ENCODE results near the gene SPDEF.

Gene SPDEF

GRCh38 chr6:34570066-34570833 is 14.1 kb upstream of the SPDEF start:
- H3K4me3 ChIP-seq (ENCODE audit: low read depth, low read length) = no peak overlapping the region
- no peak for DNase-seq (ENCODE audit: low read depth)
- TF ChIP-seq, protein P1, sequence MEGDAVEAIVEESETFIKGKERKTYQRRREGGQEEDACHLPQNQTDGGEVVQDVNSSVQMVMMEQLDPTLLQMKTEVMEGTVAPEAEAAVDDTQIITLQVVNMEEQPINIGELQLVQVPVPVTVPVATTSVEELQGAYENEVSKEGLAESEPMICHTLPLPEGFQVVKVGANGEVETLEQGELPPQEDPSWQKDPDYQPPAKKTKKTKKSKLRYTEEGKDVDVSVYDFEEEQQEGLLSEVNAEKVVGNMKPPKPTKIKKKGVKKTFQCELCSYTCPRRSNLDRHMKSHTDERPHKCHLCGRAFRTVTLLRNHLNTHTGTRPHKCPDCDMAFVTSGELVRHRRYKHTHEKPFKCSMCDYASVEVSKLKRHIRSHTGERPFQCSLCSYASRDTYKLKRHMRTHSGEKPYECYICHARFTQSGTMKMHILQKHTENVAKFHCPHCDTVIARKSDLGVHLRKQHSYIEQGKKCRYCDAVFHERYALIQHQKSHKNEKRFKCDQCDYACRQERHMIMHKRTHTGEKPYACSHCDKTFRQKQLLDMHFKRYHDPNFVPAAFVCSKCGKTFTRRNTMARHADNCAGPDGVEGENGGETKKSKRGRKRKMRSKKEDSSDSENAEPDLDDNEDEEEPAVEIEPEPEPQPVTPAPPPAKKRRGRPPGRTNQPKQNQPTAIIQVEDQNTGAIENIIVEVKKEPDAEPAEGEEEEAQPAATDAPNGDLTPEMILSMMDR (IDR thresholded peaks at IDR 0.05; ENCODE audit: insufficient read depth, low read depth, low read length, missing control alignments) = no peak

- TF ChIP-seq, protein P1 (IDR thresholded peaks at IDR 0.05; ENCODE audit: insufficient read depth, low read depth, low read length, missing control alignments) = no peak
- no peak overlapping the region for H3K4me3 ChIP-seq (ENCODE audit: low read depth, low read length)
- DNase-seq (ENCODE audit: low read depth) = no peak
These were observed 13.3 kb upstream of the SPDEF start for GRCh38 chr6:34569361-34569973.

DNA sequence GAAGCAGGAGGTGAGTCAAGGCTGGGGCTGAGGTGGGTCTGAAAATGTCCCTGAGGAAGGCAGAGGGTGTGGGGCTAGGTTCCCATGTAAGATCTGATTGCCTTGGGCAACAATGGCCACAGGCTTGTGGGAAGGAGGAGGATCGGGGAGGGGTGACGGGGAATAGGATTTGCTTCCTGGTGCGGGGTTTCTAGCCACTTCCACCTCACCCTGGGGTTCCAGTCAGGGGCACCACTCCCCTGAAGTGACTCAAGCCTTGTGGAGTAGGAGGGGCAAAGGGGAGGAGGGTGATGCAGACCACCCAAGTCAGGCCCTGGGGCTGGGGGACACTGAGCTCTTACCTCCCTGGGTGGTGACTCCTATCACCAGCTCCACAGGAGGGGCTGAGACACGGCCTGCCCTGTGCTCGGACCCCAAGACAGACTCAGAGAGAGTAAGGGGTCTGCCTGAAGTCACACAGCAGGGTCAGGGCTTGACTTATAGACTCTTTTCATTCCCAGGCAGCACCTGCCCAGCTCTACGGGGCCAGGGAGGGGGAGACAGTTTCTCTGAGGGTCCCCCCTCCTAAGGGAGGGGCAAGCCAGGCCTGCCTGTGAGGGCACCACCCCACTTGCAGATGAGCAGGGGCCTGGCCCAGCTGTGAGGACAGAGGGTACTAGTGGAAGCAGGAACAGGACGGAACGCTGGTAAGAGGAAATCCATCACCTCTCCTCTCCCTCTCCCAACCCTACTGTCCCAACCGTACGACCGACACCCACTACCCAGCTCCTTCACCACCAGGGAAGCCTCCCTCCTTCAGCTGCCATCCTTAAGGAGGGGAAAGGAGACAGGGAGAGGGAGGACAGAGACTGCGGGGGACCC is 12.4 kb upstream of the SPDEF start:
- no peak for DNase-seq (ENCODE audit: low read depth)
- no peak overlapping the region for H3K4me3 ChIP-seq (ENCODE audit: low read depth, low read length)
- TF ChIP-seq, protein P1 (IDR thresholded peaks at IDR 0.05; ENCODE audit: insufficient read depth, low read depth, low read length, missing control alignments) = no peak

DNA sequence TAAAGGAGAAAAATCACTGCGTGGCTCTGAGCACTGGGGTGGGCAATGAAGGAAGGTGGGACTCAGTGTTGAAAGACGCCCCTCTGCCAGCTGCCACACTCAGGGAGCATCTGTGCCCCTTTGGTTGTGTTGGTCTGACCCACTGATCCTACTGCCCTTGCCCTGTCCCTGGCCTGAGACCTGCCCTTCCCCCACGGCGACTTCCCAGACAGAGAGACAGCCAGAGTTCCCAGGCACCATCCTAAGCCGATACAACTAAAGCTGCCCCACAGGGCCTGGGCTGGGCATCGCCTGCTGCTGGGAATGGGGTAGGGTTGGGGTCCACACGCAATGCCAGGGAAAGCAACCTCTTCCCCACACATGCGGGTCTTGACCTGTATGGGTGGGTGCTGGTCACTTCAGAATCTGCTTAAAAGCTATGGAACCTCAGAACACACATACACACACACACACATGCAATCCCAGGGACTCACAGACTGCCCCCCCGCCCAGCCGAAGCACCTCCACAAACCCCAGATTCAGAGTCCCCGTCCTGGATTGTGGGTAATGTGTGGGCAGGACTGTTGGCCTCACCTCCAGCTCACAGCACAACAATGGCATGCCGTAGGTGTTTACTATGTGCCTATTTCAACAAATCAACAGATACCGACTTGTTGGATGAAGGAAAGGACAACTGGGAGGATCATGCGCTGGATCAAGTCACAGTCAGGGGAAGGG is 10.9 kb upstream of the SPDEF start:
- TF ChIP-seq, protein P1 (IDR thresholded peaks at IDR 0.05; ENCODE audit: insufficient read depth, low read depth, low read length, missing control alignments) = no peak
- DNase-seq (ENCODE audit: low read depth) = no peak
- no peak overlapping the region for H3K4me3 ChIP-seq (ENCODE audit: low read depth, low read length)

DNA sequence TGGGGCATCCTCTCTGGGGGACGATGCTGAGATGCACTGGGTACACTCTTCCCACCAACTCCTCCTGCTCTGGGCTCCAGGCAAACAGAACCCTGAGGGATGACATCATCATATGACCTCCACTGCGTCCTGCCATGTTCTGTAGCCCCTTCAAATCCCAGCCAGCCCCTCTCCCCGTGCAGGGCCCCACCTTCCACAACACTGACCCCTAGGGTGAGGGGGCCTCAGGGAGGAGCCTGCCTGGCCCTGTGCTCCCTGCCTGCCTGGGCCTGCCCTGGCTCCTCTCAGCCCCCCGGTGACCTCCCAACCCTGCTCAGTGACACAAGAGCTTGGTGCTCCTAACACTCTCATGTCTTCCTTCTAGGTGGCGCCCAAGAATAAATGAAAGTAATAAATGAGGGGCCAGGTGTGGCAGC is 9.6 kb upstream of the SPDEF start:
- no peak for DNase-seq (ENCODE audit: low read depth)
- H3K4me3 ChIP-seq (ENCODE audit: low read depth, low read length) = no peak overlapping the region
- TF ChIP-seq, protein P1 (IDR thresholded peaks at IDR 0.05; ENCODE audit: insufficient read depth, low read depth, low read length, missing control alignments) = no peak

- no peak for DNase-seq (ENCODE audit: low read depth)
- no peak overlapping the region for H3K4me3 ChIP-seq (ENCODE audit: low read depth, low read length)
- TF ChIP-seq, protein P1 (IDR thresholded peaks at IDR 0.05; ENCODE audit: insufficient read depth, low read depth, low read length, missing control alignments) = no peak
These were observed 8.1 kb upstream of the SPDEF start for GRCh38 chr6:34564181-34564580.
